Activated CD4-positive, alpha-beta T cell treated with anti-CD3 and anti-CD28 coated beads for 36 hours (primary cell): ENCODE data around the gene PNMT. TPM values are rescaled to one million over a fixed set of nuclear protein-coding genes. Genes with fewer than 3 reads are reported as not detected.
"Not testable (repeated sequence)": the region's sequence is repeated elsewhere in the genome, so short reads cannot be mapped to it uniquely, and the experiment has no call there.

Experiments used
- ATAC-seq: fragments of 200-7000 bp; cut with Tn5 transposase; one replicate; pipeline ENCODE4 v1.10.0; 2021; ENCODE audit warnings: mild to moderate bottlenecking, moderate library complexity
- CTCF ChIA-PET: fragments of 350-600 bp; sonication (Branson Sonifier 250); formaldehyde crosslinking; loops from one replicate; lab custom pipeline; 2021; ENCODE audit warnings: antibody characterized with exemption; lab: Charles Lee
- POLR2A ChIA-PET: fragments of 350-600 bp; sonication (Branson Sonifier 250); formaldehyde crosslinking; loops from one replicate; lab custom pipeline; 2021; ENCODE audit warnings: antibody characterized with exemption, inconsistent platforms; lab: Charles Lee
- DNase-seq: peaks from one replicate; pipeline ENCODE4 v3.0.0-alpha.2; 2020
- H3K27ac Mint-ChIP-seq: one replicate; pipeline ENCODE4 v1.8.0; 2021; ENCODE audit warnings: mixed read lengths
- H3K27me3 Mint-ChIP-seq: one replicate; pipeline ENCODE4 v1.8.0; 2021; ENCODE audit warnings: mixed read lengths
- H3K36me3 Mint-ChIP-seq: one replicate; pipeline ENCODE4 v1.8.0; 2021; ENCODE audit warnings: low read depth, mixed read lengths
- H3K4me1 Mint-ChIP-seq: one replicate; pipeline ENCODE4 v1.8.0; 2021; ENCODE audit warnings: mixed read lengths
- H3K4me3 Mint-ChIP-seq: one replicate; pipeline ENCODE4 v1.8.0; 2021; ENCODE audit warnings: mild to moderate bottlenecking, moderate library complexity, mixed read lengths
- H3K9me3 Mint-ChIP-seq: one replicate; pipeline ENCODE4 v1.8.0; 2021; ENCODE audit warnings: low read depth, mixed read lengths
- intact Hi-C, 2 experiments: fragments of 100-400 bp; cut with DNase I in 1 of 2; cut with micrococcal nuclease in 1 of 2; formaldehyde crosslinking; loops; one replicate each; pipeline versions ENCODE4 v1.14.2 to v1.15.1; 2022 to 2024; cut with DNase I, micrococcal nuclease
- total RNA-seq, 2 experiments: library from RNA; stranded (reverse); gene quantifications; one replicate each; pipeline ENCODE4 v1.2.3, GENCODE V29; 2021

PNMT gene
- total RNA-seq, 2 experiments from 2014 or later: not detected

DNA sequence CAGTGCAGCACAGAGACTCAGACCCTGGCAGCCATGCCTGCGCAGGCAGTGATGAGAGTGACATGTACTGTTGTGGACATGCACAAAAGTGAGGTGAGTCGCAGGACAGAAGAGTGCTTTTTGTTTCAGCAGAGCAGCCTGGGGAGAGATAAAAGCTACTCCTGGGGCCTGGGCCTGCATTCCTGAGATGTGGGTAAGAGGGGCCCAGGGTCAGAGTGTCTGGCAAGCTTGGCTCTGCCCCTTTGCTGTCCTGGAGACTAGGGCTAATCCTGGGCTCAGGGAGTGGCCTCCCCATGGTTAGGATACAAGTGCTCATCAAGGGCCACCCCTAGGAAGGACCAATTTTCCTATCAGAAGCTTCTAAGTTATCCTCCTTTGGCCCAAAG is 26.8 kb downstream of the PNMT start:
- DNase-seq (no peak), ATAC-seq (no peak)
- Mint-ChIP-seq H3K4me1 (peaks cover 3% of the 10 kb centered on the region), H3K36me3 (peaks cover 2% of the 10 kb centered on the region), H3K27me3 (peaks cover 13% of the 10 kb centered on the region), H3K27ac (no peak overlapping the region), H3K9me3 (no peaks in the 10 kb centered on the region), H3K4me3 (no peak overlapping the region)
- intact Hi-C loops: no loop called here
- POLR2A ChIA-PET: no interaction called here
- CTCF ChIA-PET: interaction anchor here (1.0 kb wide), 1 partner anchor 73 kb away, joined by 5 read pairs; no protein-coding TSS in a partner anchor

DNA sequence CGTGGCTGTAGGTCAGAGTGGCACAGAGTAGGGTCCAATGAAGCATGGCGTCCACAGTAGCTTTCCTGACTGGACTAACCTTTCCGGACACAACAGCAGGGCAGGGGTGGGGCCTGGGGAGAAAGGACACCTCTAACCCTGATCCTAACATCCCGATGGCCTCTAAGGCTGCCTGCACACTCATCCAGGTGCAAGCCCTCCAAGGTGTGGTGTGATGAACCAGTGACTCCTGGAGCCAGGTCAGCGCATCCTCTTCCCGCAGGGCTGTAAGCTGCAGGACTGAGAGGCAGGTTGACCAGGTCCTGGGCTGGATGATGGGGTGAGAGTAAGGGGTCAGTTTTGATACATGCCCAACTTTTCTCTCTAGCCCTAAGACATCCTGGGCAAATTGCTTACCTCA is 28.5 kb downstream of the PNMT start:
- peaks cover 3% of the 10 kb centered on the region for H3K4me1 Mint-ChIP-seq
- ATAC-seq: no peak
- CTCF ChIA-PET: interaction anchor here (0.9 to 2.2 kb wide), 2 partner anchors 34 to 76 kb away, joined by 3 to 6 read pairs; partner anchors contain the start of gene MIEN1
- peaks cover 26% of the 10 kb centered on the region for H3K27me3 Mint-ChIP-seq
- no peak for DNase-seq
- peaks cover 2% of the 10 kb centered on the region for H3K36me3 Mint-ChIP-seq
- intact Hi-C loops: no loop called here
- H3K27ac Mint-ChIP-seq: no peak overlapping the region
- no peaks in the 10 kb centered on the region for H3K9me3 Mint-ChIP-seq
- no peak overlapping the region for H3K4me3 Mint-ChIP-seq
- POLR2A ChIA-PET: interaction anchor here (0.6 kb wide), 1 partner anchor 374 kb away, joined by 3 read pairs; no protein-coding TSS in a partner anchor

DNA sequence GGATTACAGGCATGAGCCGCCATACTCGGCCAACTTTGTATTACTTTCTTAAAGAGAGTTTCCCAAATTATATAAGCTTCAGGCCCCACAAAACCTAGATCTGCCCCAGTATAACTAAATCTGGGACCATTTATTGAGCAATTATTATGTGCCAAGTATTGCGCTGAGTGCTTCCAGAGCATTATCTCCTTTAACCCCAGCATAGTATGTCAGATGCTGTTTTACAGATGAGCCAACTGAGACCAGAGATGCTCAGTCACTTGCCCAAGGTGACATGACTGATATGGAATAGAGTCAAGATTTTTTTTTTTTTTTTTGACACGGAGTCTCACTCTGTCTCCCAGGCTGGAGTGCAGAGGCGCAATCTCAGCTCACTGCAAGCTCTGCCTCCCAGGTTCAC is 29.7 kb downstream of the PNMT start:
- H3K4me1 Mint-ChIP-seq: peaks cover 3% of the 10 kb centered on the region
- POLR2A ChIA-PET: no interaction called here
- CTCF ChIA-PET: interaction anchor here (2.2 kb wide), 1 partner anchor 33 kb away, joined by 6 read pairs; the partner anchor contains the start of gene MIEN1
- H3K27me3 Mint-ChIP-seq: peaks cover 26% of the 10 kb centered on the region
- intact Hi-C loops: no loop called here
- no peak for DNase-seq
- H3K9me3 Mint-ChIP-seq: no peaks in the 10 kb centered on the region
- ATAC-seq: no peak
- no peak overlapping the region for H3K27ac Mint-ChIP-seq
- no peak overlapping the region for H3K4me3 Mint-ChIP-seq
- peaks cover 2% of the 10 kb centered on the region for H3K36me3 Mint-ChIP-seq

DNA sequence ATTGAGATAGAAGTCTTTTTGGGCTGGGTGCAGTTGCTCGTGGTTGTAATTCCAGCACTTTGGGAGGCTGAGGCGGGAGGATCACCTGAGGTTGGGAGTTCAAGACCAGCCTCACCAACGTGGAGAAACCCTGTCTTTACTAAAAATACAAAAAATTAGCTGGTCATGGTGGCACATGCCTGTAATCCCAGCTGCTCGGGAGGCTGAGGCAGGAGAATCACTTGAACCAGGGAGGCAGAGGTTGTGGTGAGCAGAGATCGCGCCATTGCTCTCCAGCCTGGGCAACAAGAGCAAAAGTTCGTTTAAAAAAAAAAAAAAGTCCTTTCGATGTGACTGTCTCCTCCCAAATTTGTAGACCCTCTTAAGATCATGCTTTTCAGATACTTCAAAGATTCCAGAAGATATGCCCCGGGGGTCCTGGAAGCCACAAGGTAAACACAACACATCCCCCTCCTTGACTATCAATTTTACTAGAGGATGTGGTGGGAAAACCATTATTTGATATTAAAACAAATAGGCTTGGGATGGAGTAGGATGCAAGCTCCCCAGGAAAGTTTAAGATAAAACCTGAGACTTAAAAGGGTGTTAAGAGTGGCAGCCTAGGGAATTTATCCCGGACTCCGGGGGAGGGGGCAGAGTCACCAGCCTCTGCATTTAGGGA is 31.0 kb downstream of the PNMT start:
- POLR2A ChIA-PET, H3K27ac Mint-ChIP-seq, H3K36me3 Mint-ChIP-seq, H3K4me1 Mint-ChIP-seq, ATAC-seq, H3K9me3 Mint-ChIP-seq, H3K4me3 Mint-ChIP-seq, DNase-seq, intact Hi-C loops: not testable (repeated sequence)
- peaks cover 26% of the 10 kb centered on the region for H3K27me3 Mint-ChIP-seq
- CTCF ChIA-PET: interaction anchor here (0.6 kb wide), 1 partner anchor 76 kb away, joined by 3 read pairs; no protein-coding TSS in a partner anchor

- Mint-ChIP-seq H3K4me3 (no peak within 1 kb of the TSS), H3K27ac (no peak within 1 kb of the TSS), H3K27me3 (peaks cover 26% of the 10 kb centered on the region), H3K9me3 (no peaks in the 10 kb centered on the region), H3K36me3 (peaks cover 2% of the 10 kb centered on the region), H3K4me1 (peaks cover 3% of the 10 kb centered on the region)
- CTCF ChIA-PET: no interaction called here
- intact Hi-C loops: no loop called here
- POLR2A ChIA-PET: no interaction called here
- ATAC-seq (no peak), DNase-seq (no peak)
These were observed 31.5 kb downstream of the PNMT start, which contains the start of gene ERBB2 for GRCh38 chr17:39699818-39700147. ERBB2 (plus strand) TSS chr17:39700064; CDS start chr17:39700239, 175 bp downstream.

DNA sequence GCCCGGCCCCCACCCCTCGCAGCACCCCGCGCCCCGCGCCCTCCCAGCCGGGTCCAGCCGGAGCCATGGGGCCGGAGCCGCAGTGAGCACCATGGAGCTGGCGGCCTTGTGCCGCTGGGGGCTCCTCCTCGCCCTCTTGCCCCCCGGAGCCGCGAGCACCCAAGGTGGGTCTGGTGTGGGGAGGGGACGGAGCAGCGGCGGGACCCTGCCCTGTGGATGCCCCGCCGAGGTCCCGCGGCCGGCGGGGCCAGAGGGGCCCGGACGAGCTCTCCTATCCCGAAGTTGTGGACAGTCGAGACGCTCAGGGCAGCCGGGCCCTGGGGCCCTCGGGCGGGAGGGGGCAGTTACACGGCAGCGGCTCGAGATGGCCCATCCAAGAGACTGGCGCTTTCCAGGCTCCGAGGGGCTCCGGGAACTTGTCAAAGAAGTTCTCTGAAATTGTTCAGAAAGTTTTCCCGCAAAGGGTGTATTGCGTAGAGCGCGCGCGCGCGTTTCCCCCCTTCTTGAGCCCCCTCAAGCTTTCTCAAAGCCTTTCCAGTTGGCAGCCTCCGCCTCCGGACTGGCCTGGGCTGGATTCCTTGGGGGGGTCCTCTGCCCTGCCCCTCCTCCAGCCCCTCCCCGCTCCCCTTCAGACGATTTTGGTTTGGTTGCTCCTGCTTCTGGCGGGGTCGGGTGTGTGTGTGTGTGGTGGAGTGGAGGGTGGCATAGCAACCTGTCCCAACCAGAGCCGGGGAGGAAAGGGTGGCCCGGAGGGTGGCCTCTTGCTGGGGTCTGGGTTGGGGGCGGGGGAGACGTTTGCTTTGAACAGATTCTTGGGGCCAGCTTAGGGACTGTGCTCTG is 32.1 kb downstream of the PNMT start:
- ChIA-PET POLR2A (no interaction called here), CTCF (interaction anchor here (0.7 to 1.4 kb wide), 2 partner anchors 10 to 46 kb away, joined by 4 to 5 read pairs; no protein-coding TSS in a partner anchor)
- Mint-ChIP-seq H3K9me3 (no peaks in the 10 kb centered on the region), H3K4me1 (peaks cover 3% of the 10 kb centered on the region), H3K36me3 (peaks cover 2% of the 10 kb centered on the region), H3K27ac (no peak overlapping the region), H3K27me3 (peaks cover 26% of the 10 kb centered on the region), H3K4me3 (no peak overlapping the region)
- ATAC-seq: no peak
- no peak for DNase-seq
- intact Hi-C loops: no loop called here

- Mint-ChIP-seq H3K4me1 (peaks cover 3% of the 10 kb centered on the region), H3K36me3 (peaks cover 2% of the 10 kb centered on the region), H3K4me3 (no peak overlapping the region), H3K9me3 (no peaks in the 10 kb centered on the region), H3K27me3 (peaks cover 26% of the 10 kb centered on the region), H3K27ac (no peak overlapping the region)
- POLR2A ChIA-PET: no interaction called here
- DNase-seq (no peak), ATAC-seq (no peak)
- intact Hi-C loops: no loop called here
- CTCF ChIA-PET: interaction anchor here (1.4 kb wide), 1 partner anchor 9 kb away, joined by 5 read pairs; no protein-coding TSS in a partner anchor
These were observed 32.9 kb downstream of the PNMT start for GRCh38 chr17:39701012-39701783.

DNA sequence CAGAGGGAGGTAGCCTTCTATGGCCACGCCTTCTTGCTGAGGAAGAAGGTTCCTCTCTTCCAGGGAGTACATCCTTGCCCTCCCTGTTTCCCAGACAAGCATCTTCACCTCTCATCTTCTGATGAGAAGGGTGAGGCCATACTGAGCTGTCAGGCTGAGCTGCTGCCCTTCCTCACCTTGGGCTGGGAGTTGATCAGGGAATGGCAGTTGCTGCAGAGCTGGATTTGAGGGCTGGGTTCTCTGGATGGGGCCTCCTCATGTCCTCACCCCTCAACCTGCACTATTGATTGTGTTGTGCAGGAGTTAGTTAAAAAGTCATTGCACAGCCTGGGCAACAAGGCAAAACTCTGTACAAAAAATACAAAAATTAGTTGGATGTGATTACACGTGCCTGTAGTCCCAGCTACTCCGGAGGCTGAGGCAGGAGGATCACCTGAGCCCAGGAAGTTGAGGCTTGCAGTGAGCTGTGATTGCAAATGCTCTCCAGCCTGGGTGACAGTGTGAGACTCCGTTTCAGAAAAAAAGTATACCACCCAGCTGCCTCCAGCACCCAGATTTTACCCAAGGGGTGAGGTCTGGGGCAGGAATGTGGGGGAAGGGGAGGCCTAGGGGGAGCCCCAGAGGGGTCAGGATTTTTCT is 33.6 kb downstream of the PNMT start:
- ChIA-PET POLR2A (no interaction called here), CTCF (interaction anchor here (0.6 to 0.9 kb wide), 2 partner anchors 78 to 124 kb away, joined by 3 read pairs; no protein-coding TSS in a partner anchor)
- DNase-seq: no peak

DNA sequence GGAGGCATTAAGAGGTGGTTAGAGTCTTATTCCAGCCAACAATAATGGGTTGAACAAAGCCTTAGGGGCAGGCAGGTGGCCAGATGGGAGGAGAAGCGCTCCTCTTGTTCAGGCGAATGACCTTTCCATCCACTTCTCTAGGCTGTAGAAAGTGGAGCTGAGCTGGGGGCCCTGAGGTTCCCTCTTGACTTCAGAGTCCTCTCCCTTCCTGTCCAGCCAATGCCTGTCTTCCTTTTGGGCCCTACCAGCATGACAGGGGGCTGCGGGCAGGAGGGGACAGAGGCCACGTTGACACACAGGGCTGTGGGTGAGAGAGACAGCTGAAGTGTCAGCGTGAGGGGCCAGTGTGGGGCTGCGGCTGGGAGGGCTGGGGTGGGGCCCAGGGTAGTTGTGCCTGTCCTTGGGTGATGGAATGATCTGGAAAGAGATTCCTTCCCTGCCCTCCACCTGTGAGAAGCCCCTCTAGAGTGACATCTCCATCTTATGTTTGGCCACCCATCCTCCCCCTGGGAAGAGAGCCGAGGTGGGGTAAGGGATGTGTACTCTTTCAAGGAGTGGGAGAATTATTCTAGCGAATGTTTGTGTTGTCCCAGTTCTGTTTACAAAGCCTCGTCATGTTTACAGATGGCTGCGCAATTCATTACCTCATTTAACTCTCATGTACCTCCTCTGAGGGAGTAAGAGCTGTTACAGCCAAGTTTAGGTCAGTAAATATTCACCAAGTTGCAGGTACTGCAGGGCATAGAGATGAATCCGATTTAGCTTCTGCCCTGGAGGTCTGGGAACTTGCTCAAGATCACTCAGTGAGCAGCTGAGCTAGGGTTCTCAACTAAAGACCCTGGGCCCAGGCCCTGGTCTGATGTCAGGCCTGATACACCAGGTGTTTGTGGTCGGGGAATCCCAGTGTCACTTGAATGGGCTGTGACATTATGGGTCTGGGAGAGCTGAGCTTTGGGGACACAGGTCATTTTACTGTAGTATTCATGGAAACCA is 34.9 kb downstream of the PNMT start:
- intact Hi-C loops: no loop called here
- H3K9me3 Mint-ChIP-seq: no peaks in the 10 kb centered on the region
- ChIA-PET POLR2A (interaction anchor here (0.5 kb wide), 1 partner anchor 23 kb away, joined by 4 read pairs; no protein-coding TSS in a partner anchor), CTCF (interaction anchor here (0.5 kb wide), 1 partner anchor 432 kb away, joined by 4 read pairs; no protein-coding TSS in a partner anchor)
- H3K4me3 Mint-ChIP-seq: no peak overlapping the region
- DNase-seq (no peak), ATAC-seq (no peak)
- no peak overlapping the region for H3K27ac Mint-ChIP-seq
- no peaks in the 10 kb centered on the region for H3K36me3 Mint-ChIP-seq
- H3K4me1 Mint-ChIP-seq: peaks cover 14% of the 10 kb centered on the region
- H3K27me3 Mint-ChIP-seq: peaks cover 24% of the 10 kb centered on the region

More for the DNA sequence above, 33.6 kb downstream of the PNMT start:
- no peaks in the 10 kb centered on the region for H3K36me3 Mint-ChIP-seq
- H3K4me3 Mint-ChIP-seq: no peak overlapping the region
- no peak for ATAC-seq
- no peak overlapping the region for H3K27ac Mint-ChIP-seq
- H3K27me3 Mint-ChIP-seq: peaks cover 26% of the 10 kb centered on the region
- H3K9me3 Mint-ChIP-seq: no peaks in the 10 kb centered on the region
- H3K4me1 Mint-ChIP-seq: peaks cover 7% of the 10 kb centered on the region
- intact Hi-C loops: no loop called here

- H3K4me1 Mint-ChIP-seq: peaks cover 14% of the 10 kb centered on the region
- H3K27me3 Mint-ChIP-seq: peaks cover 23% of the 10 kb centered on the region
- CTCF ChIA-PET: interaction anchor here (0.5 kb wide), 1 partner anchor 433 kb away, joined by 4 read pairs; no protein-coding TSS in a partner anchor
- POLR2A ChIA-PET: no interaction called here
- no peaks in the 10 kb centered on the region for H3K9me3 Mint-ChIP-seq
- no peaks in the 10 kb centered on the region for H3K36me3 Mint-ChIP-seq
- DNase-seq (no peak), ATAC-seq (no peak)
- H3K27ac Mint-ChIP-seq: no peak overlapping the region
- intact Hi-C loops: no loop called here
- H3K4me3 Mint-ChIP-seq: no peak overlapping the region
These were observed 35.7 kb downstream of the PNMT start for GRCh38 chr17:39703913-39704312.
